Neuronal stem cell (in vitro differentiated cells): ENCODE results near the gene C2CD4A.
"Not testable (repeated sequence)": the region's sequence is repeated elsewhere in the genome, so short reads cannot be mapped to it uniquely, and the experiment has no call there.

Experiments
- DNase-seq: peaks from one replicate; pipeline ENCODE4 v3.0.0-alpha.2; 2013; ENCODE audit warnings: low spot score
- H2AFZ ChIP-seq: one replicate; pipeline ENCODE4 v1.6.1; 2013; ENCODE audit warnings: mild to moderate bottlenecking, low read length, inconsistent platforms
- H2AK5ac ChIP-seq: 2 replicates; pipeline ENCODE4 v1.6.1; 2013; ENCODE audit warnings: low read depth, mild to moderate bottlenecking, inconsistent platforms, low read length, moderate library complexity, mixed read lengths
- H2BK120ac ChIP-seq: 2 replicates; pipeline ENCODE4 v1.6.1; 2013; ENCODE audit warnings: low read depth, mild to moderate bottlenecking, inconsistent platforms, low read length, moderate library complexity, mixed read lengths
- H2BK12ac ChIP-seq: one replicate; pipeline ENCODE4 v1.6.1; 2013; ENCODE audit warnings: low read length, inconsistent platforms
- H2BK15ac ChIP-seq: 2 replicates; pipeline ENCODE4 v1.6.1; 2013; ENCODE audit warnings: mild to moderate bottlenecking, low read length, inconsistent platforms, mixed read lengths
- H2BK5ac ChIP-seq: one replicate; pipeline ENCODE4 v1.6.1; 2013; ENCODE audit warnings: inconsistent platforms, mild to moderate bottlenecking, low read length, moderate library complexity
- H3K14ac ChIP-seq: one replicate; pipeline ENCODE4 v1.6.1; 2013; ENCODE audit warnings: low read length, inconsistent platforms
- H3K18ac ChIP-seq: 2 replicates; pipeline ENCODE4 v1.6.1; 2013; ENCODE audit warnings: low read length, inconsistent platforms
- H3K23ac ChIP-seq: 2 replicates; pipeline ENCODE4 v1.6.1; 2013; ENCODE audit warnings: low read depth, mild to moderate bottlenecking, mixed read lengths, low read length, inconsistent platforms; ENCODE audit not compliant: poor library complexity
- H3K27ac ChIP-seq: replicated peaks from 3 replicates; pipeline ENCODE4 v1.5.1; 2013; ENCODE audit warnings: low read length, inconsistent platforms
- H3K27me3 ChIP-seq, 3 experiments: 2 replicates each; pipeline ENCODE4 v1.6.1; 2013; ENCODE audit warnings: low read length in 3 of 3, mild to moderate bottlenecking in 2 of 3, inconsistent platforms in 1 of 3, low read depth in 1 of 3, mixed read lengths in 1 of 3, moderate library complexity in 1 of 3; ENCODE audit not compliant: control insufficient read depth in 3 of 3, insufficient read depth in 3 of 3
- H3K36me3 ChIP-seq, 2 donors: replicated peaks in 1 of 2; 2 replicates each; pipeline ENCODE4 v1.6.1; 2013; ENCODE audit warnings: low read length in 2 of 2; ENCODE audit not compliant: control insufficient read depth in 2 of 2, insufficient read depth in 2 of 2
- H3K4ac ChIP-seq: 2 replicates; pipeline ENCODE4 v1.6.1; 2013; ENCODE audit warnings: inconsistent platforms, mild to moderate bottlenecking, low read length, moderate library complexity
- H3K4me1 ChIP-seq, 2 donors: 1 replicate in 1 of 2; 2 replicates in 1 of 2; pipeline ENCODE4 v1.6.1; 2013; ENCODE audit warnings: low read length in 2 of 2, low read depth in 1 of 2; ENCODE audit not compliant: control insufficient read depth in 2 of 2, insufficient read depth in 1 of 2
- H3K4me2 ChIP-seq: one replicate; pipeline ENCODE4 v1.6.1; 2013; ENCODE audit warnings: mild to moderate bottlenecking, low read length, inconsistent platforms; ENCODE audit not compliant: insufficient read depth, poor library complexity, severe bottlenecking
- H3K4me3 ChIP-seq, 2 donors: 2 replicates each; pipeline ENCODE4 v1.5.1; 2013; ENCODE audit warnings: low read length in 2 of 2, mild to moderate bottlenecking in 2 of 2, inconsistent platforms in 1 of 2, moderate library complexity in 1 of 2
- H3K79me1 ChIP-seq: one replicate; pipeline ENCODE4 v1.6.1; 2013; ENCODE audit warnings: low read depth, mild to moderate bottlenecking, inconsistent platforms, low read length, moderate library complexity
- H3K9ac ChIP-seq: one replicate; pipeline ENCODE4 v1.6.1; 2013; ENCODE audit warnings: mild to moderate bottlenecking, low read depth, low read length, inconsistent platforms; ENCODE audit not compliant: poor library complexity
- H3K9me3 ChIP-seq, 2 donors: replicated peaks in 1 of 2; 2 replicates each; pipeline versions ENCODE3 to v1.6.1; 2013; ENCODE audit warnings: low read length in 2 of 2, mild to moderate bottlenecking in 2 of 2, inconsistent platforms in 1 of 2, low read depth in 1 of 2, mixed read lengths in 1 of 2, moderate library complexity in 1 of 2; ENCODE audit not compliant: control insufficient read depth in 2 of 2, insufficient read depth in 1 of 2
- H4K8ac ChIP-seq: one replicate; pipeline ENCODE4 v1.6.1; 2013; ENCODE audit warnings: low read depth, mild to moderate bottlenecking, inconsistent platforms, low read length, moderate library complexity
- H4K91ac ChIP-seq: one replicate; pipeline ENCODE4 v1.6.1; 2013; ENCODE audit warnings: low read length, low read depth, mild to moderate bottlenecking, inconsistent platforms; ENCODE audit not compliant: poor library complexity
- WGBS, 2 donors: extraction: QIAGEN DNeasy Blood & Tissue Kit; methylation state at CpG; one replicate each; pipeline ENCODE4 v1.1.7; 2013; ENCODE audit warnings: missing lambda C conversion rate in 2 of 2, mixed read lengths in 1 of 2; ENCODE audit not compliant: insufficient read length in 2 of 2, insufficient replicate concordance in 1 of 2; ENCODE audit errors: extremely low coverage in 2 of 2; 5-methylcytosine and 5-hydroxymethylcytosine counted together

C2CD4A gene

GRCh38 chr15:62046078-62046743 is 20.6 kb upstream of the C2CD4A start:
- Histone ChIP-seq H2BK15ac (no peak overlapping the region), H3K18ac (no peak overlapping the region), H2BK5ac (no peak overlapping the region), H3K14ac (no peak overlapping the region), H2AK5ac (no peak overlapping the region), H3K4me3 (no peak overlapping the region), H4K91ac (no peak overlapping the region), H3K9ac (no peak overlapping the region), H3K9me3 (no peaks in the 10 kb centered on the region), H2AFZ (no peak overlapping the region), H3K4me2 (no peak overlapping the region), H3K36me3 (peaks cover 0 to 6% of the 10 kb centered on the region in 2 donors), H2BK120ac (no peak overlapping the region), H3K4me1 (no peaks in the 10 kb centered on the region), H3K4ac (no peak overlapping the region), H3K27ac (no peak overlapping the region), H3K23ac (no peak overlapping the region), H4K8ac (no peak overlapping the region), H2BK12ac (no peak overlapping the region), H3K27me3 (no peaks in the 10 kb centered on the region), H3K79me1 (no peaks in the 10 kb centered on the region)
- DNase-seq, result no peak
- WGBS, 2 donors, result no CpG with 5 or more reads among the region's 5 CpGs

- no peak overlapping the region for H3K4me3 ChIP-seq
These were observed 19.4 kb upstream of the C2CD4A start for GRCh38 chr15:62047282-62047827.

GRCh38 chr15:62048254-62048653 is 18.5 kb upstream of the C2CD4A start:
- not testable (repeated sequence) for H3K79me1 ChIP-seq, H2BK15ac ChIP-seq, H3K18ac ChIP-seq, H3K36me3 ChIP-seq, H4K91ac ChIP-seq, H3K9ac ChIP-seq, H3K4ac ChIP-seq, DNase-seq, H3K27me3 ChIP-seq, H4K8ac ChIP-seq, H3K14ac ChIP-seq, H3K4me1 ChIP-seq, H2BK5ac ChIP-seq, H3K9me3 ChIP-seq, H3K4me3 ChIP-seq, H3K27ac ChIP-seq, H3K23ac ChIP-seq, H2BK12ac ChIP-seq, H3K4me2 ChIP-seq, H2AFZ ChIP-seq, H2BK120ac ChIP-seq, H2AK5ac ChIP-seq
- no CpG with 5 or more reads among the region's 4 CpGs for WGBS, 2 donors

More at GRCh38 chr15:62047282-62047827, 19.4 kb upstream of the C2CD4A start:
- Histone ChIP-seq H2BK5ac (no peak overlapping the region), H3K36me3 (peaks cover 0 to 4% of the 10 kb centered on the region in 2 donors), H3K9me3 (no peaks in the 10 kb centered on the region), H3K27ac (no peak overlapping the region), H3K4me2 (no peak overlapping the region), H2BK15ac (no peak overlapping the region), H3K9ac (no peak overlapping the region), H3K79me1 (no peaks in the 10 kb centered on the region), H2BK120ac (no peak overlapping the region), H2BK12ac (no peak overlapping the region), H4K8ac (no peak overlapping the region), H3K4ac (no peak overlapping the region), H2AK5ac (no peak overlapping the region), H3K14ac (no peak overlapping the region), H3K27me3 (no peaks in the 10 kb centered on the region), H2AFZ (no peak overlapping the region), H3K4me1 (no peaks in the 10 kb centered on the region), H3K18ac (no peak overlapping the region), H3K23ac (no peak overlapping the region), H4K91ac (no peak overlapping the region)
- DNase-seq, result no peak
- WGBS, 2 donors, result no CpG with 5 or more reads among the region's 2 CpGs

- H2BK15ac ChIP-seq, result no peak overlapping the region
- H2BK120ac ChIP-seq, result no peak overlapping the region
- no peak overlapping the region for H4K91ac ChIP-seq
- no peaks in the 10 kb centered on the region for H3K79me1 ChIP-seq
- no peaks in the 10 kb centered on the region for H3K9me3 ChIP-seq
- no peak overlapping the region for H3K18ac ChIP-seq
- H2AK5ac ChIP-seq, result no peak overlapping the region
- H3K9ac ChIP-seq, result no peak overlapping the region
- H3K23ac ChIP-seq, result no peak overlapping the region
- H3K4me3 ChIP-seq, result no peak overlapping the region
- peaks cover 0 to 2% of the 10 kb centered on the region in 2 donors for H3K4me1 ChIP-seq
- no peak overlapping the region for H2BK5ac ChIP-seq
- H2AFZ ChIP-seq, result no peak overlapping the region
- no peak overlapping the region for H4K8ac ChIP-seq
- no peak overlapping the region for H3K27ac ChIP-seq
- DNase-seq, result no peak
- no CpG with 5 or more reads among the region's 1 CpG for WGBS, 2 donors
- no peaks in the 10 kb centered on the region for H3K36me3 ChIP-seq
- H3K27me3 ChIP-seq, result no peaks in the 10 kb centered on the region
- H3K14ac ChIP-seq, result no peak overlapping the region
- H3K4ac ChIP-seq, result no peak overlapping the region
- no peak overlapping the region for H2BK12ac ChIP-seq
- H3K4me2 ChIP-seq, result no peak overlapping the region
These were observed 16.7 kb upstream of the C2CD4A start for GRCh38 chr15:62050115-62050514.
